ENCODE results near the gene ZNF750.

DNA sequence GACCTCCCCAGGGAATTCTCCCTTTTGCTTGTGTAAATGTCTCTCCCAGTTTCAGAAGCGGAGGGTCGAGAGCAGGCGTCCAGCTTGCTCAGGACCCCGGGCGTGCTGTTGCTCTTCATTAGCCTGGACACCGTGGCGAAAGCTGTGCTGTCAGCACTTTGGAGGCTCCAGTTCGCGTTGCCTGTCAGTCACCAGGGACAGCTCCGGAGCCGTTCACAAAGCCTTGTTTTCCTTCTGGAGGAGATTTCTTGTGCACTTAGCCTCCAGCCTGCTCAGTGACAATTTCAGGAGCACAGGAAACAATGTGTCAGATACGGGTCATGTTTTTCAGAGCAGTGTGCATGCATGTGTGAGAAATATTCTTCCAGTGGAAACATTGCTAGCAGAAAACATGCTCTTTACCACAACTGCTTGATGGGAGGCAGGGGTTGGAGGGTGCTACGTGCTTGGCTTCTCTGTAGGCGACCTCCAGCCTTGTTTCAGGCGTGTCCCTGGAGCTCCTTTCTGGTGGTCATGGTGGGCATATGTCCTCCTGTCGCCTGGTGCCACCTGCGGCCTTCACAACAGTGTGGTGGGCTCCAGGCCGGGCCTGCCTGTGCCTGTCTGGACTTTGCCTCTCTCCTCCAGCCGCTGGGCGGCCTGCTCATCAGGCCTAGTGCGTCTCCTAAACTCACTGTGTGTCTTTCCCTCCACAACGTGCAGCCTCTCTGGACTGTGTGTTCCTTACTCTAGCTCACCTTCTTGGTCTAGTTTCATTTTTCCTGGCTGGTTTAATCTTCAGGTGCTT lies 29.0 kb downstream of the ZNF750 start:
- TF ChIP-seq, protein P1, sequence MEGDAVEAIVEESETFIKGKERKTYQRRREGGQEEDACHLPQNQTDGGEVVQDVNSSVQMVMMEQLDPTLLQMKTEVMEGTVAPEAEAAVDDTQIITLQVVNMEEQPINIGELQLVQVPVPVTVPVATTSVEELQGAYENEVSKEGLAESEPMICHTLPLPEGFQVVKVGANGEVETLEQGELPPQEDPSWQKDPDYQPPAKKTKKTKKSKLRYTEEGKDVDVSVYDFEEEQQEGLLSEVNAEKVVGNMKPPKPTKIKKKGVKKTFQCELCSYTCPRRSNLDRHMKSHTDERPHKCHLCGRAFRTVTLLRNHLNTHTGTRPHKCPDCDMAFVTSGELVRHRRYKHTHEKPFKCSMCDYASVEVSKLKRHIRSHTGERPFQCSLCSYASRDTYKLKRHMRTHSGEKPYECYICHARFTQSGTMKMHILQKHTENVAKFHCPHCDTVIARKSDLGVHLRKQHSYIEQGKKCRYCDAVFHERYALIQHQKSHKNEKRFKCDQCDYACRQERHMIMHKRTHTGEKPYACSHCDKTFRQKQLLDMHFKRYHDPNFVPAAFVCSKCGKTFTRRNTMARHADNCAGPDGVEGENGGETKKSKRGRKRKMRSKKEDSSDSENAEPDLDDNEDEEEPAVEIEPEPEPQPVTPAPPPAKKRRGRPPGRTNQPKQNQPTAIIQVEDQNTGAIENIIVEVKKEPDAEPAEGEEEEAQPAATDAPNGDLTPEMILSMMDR (conservative IDR thresholded peaks at IDR 0.05), result no peak
- no peak for TF ChIP-seq ZFX (IDR thresholded peaks at IDR 0.05)

All from C4-2B (cell line).